ENCODE results near the gene VSIR. TPM values are rescaled to one million over a fixed set of nuclear protein-coding genes. Genes with fewer than 3 reads are reported as not detected.

VSIR gene
- total RNA-seq, 1 experiment from 2014 or later = 57.7 TPM

DNA sequence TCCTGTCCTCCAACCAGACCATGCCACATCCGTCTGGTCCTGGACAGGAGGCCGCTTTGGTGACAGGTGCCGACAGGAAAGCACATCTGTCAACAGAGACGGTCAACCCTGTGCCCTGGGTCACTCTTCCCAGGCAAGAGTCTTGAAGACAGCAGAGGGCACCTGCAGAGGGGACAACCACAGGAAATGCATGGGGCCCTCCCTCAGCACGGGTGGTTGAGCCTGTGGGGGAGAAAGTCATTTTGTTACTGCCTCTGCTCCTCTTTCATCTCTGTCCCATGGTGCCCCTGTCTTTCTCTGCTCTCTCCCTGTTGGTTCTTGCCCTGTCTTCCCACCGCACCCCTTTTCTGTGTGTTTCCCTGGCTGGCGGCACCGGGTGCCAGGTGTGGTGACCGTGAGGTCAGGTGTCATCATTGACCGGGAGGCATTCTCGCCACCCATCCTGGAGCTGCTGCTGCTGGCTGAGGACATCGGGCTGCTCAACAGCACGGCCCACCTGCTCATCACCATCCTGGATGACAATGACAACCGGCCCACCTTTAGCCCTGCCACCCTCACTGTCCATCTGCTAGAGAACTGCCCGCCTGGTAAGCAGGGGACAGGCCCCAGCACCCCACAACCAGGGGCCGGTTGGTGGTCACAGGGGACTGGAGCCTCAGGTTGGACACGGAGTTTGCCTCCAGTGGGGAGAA is 17.6 kb upstream of the VSIR start:
- H3K9me3 ChIP-seq (ENCODE audit: insufficient read depth, low read depth) = no peaks in the 10 kb centered on the region
- H3F3A ChIP-seq (ENCODE audit: insufficient read depth, low read depth) = no peaks in the 10 kb centered on the region
- H3K4me2 ChIP-seq = no peak overlapping the region
- BruUV-seq (replicated peaks) = no TSS peak
- no peaks in the 10 kb centered on the region for H3K9me2 ChIP-seq (ENCODE audit: insufficient read depth)
- peaks cover 37% of the 10 kb centered on the region for H3K27me3 ChIP-seq (ENCODE audit: insufficient read depth, low read depth)
- ChIA-PET POLR2A (ENCODE audit: unreplicated experiment) (no interaction called here), CTCF (no interaction called here)
- no peaks in the 10 kb centered on the region for H3K4me1 ChIP-seq (replicated peaks; ENCODE audit: insufficient read depth)
- H2AFZ ChIP-seq = no peak overlapping the region
- no peaks in the 10 kb centered on the region for H3K79me2 ChIP-seq (ENCODE audit: low read depth)
- no peaks in the 10 kb centered on the region for H3K36me3 ChIP-seq (ENCODE audit: low read depth)
- TF ChIP-seq EZH2 (IDR thresholded peaks at IDR 0.05; ENCODE audit: low read depth) = no peak
- TF ChIP-seq, protein P1, sequence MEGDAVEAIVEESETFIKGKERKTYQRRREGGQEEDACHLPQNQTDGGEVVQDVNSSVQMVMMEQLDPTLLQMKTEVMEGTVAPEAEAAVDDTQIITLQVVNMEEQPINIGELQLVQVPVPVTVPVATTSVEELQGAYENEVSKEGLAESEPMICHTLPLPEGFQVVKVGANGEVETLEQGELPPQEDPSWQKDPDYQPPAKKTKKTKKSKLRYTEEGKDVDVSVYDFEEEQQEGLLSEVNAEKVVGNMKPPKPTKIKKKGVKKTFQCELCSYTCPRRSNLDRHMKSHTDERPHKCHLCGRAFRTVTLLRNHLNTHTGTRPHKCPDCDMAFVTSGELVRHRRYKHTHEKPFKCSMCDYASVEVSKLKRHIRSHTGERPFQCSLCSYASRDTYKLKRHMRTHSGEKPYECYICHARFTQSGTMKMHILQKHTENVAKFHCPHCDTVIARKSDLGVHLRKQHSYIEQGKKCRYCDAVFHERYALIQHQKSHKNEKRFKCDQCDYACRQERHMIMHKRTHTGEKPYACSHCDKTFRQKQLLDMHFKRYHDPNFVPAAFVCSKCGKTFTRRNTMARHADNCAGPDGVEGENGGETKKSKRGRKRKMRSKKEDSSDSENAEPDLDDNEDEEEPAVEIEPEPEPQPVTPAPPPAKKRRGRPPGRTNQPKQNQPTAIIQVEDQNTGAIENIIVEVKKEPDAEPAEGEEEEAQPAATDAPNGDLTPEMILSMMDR (conservative IDR thresholded peaks at IDR 0.05) = no peak
- no peak overlapping the region for H3K4me3 ChIP-seq
- no peak overlapping the region for H3K27ac ChIP-seq
- DNase-seq = no peak
- no peaks in the 10 kb centered on the region; the same call in 1 of the 2 replicates for H4K20me1 ChIP-seq (ENCODE audit: insufficient read depth)
- intact Hi-C loops (cut with micrococcal nuclease; ENCODE audit: unreplicated experiment) = no loop called here

DNA sequence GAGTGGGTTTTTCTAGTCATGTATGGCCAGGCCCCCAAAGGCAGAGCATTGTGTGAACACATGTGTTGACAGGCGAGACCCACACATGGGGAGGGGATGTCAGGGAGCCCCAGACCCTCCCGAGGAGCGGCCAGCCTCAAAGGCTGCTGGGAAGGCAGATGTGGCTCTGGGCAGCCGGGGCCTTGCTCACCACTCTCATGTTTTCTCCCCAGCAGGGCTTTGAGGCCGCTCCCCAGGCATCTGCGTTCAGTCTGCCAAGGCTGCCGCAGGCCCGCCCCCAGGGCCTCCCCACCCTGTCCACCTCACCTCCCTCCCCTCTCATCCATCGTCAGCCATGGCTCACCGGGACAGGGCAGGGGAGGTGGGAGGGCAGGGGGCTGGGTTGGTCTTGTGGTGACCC is 16.6 kb upstream of the VSIR start:
- no peaks in the 10 kb centered on the region for H3K4me1 ChIP-seq (replicated peaks; ENCODE audit: insufficient read depth)
- intact Hi-C loops (cut with micrococcal nuclease; ENCODE audit: unreplicated experiment) = no loop called here
- ChIA-PET CTCF (no interaction called here), POLR2A (ENCODE audit: unreplicated experiment) (no interaction called here)
- H3K9me2 ChIP-seq (ENCODE audit: insufficient read depth) = no peaks in the 10 kb centered on the region
- no peaks in the 10 kb centered on the region for H3K36me3 ChIP-seq (ENCODE audit: low read depth)
- no peak overlapping the region for H3K4me2 ChIP-seq
- no peak for DNase-seq
- H4K20me1 ChIP-seq (ENCODE audit: insufficient read depth) = no peaks in the 10 kb centered on the region; the same call in 1 of the 2 replicates
- peaks cover 31% of the 10 kb centered on the region for H3K27me3 ChIP-seq (ENCODE audit: insufficient read depth, low read depth)
- H2AFZ ChIP-seq = no peak overlapping the region
- no peak overlapping the region for H3K27ac ChIP-seq
- BruUV-seq (replicated peaks) = no TSS peak
- H3K9me3 ChIP-seq (ENCODE audit: insufficient read depth, low read depth) = no peaks in the 10 kb centered on the region
- H3F3A ChIP-seq (ENCODE audit: insufficient read depth, low read depth) = no peaks in the 10 kb centered on the region
- TF ChIP-seq, protein P1 (conservative IDR thresholded peaks at IDR 0.05) = no peak
- TF ChIP-seq EZH2 (IDR thresholded peaks at IDR 0.05; ENCODE audit: low read depth) = no peak
- H3K4me3 ChIP-seq = no peak overlapping the region
- H3K79me2 ChIP-seq (ENCODE audit: low read depth) = no peaks in the 10 kb centered on the region

DNA sequence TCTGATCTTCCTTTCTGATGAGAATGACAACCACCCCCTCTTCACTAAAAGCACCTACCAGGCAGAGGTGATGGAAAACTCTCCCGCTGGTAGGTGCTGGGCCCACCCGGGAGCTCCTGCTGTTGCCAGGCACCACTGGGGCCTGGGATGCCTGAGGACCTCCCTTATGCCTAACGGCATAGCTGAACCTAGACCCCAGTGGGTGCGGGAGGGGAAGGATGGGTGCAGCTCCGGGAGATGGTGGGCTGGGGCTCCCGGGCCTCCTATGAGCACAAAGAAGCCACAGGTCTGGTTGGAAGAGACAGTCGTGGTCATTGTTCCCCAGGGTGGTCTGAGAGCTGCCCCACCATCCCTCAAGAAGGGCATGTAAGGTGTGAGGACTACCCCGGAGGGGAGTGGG is 15.6 kb upstream of the VSIR start:
- Histone ChIP-seq H4K20me1 (ENCODE audit: insufficient read depth) (no peaks in the 10 kb centered on the region; the same call in 1 of the 2 replicates), H3K27ac (no peak overlapping the region), H3K4me1 (replicated peaks; ENCODE audit: insufficient read depth) (no peaks in the 10 kb centered on the region), H3K79me2 (ENCODE audit: low read depth) (no peaks in the 10 kb centered on the region), H2AFZ (no peak overlapping the region), H3K27me3 (ENCODE audit: insufficient read depth, low read depth) (peaks cover 25% of the 10 kb centered on the region), H3K9me3 (ENCODE audit: insufficient read depth, low read depth) (no peaks in the 10 kb centered on the region), H3K36me3 (ENCODE audit: low read depth) (no peaks in the 10 kb centered on the region), H3F3A (ENCODE audit: insufficient read depth, low read depth) (no peaks in the 10 kb centered on the region), H3K4me2 (no peak overlapping the region), H3K4me3 (no peak overlapping the region), H3K9me2 (ENCODE audit: insufficient read depth) (no peaks in the 10 kb centered on the region)
- TF ChIP-seq EZH2 (IDR thresholded peaks at IDR 0.05; ENCODE audit: low read depth) = no peak
- TF ChIP-seq, protein P1 (conservative IDR thresholded peaks at IDR 0.05) = no peak
- ChIA-PET CTCF (no interaction called here), POLR2A (ENCODE audit: unreplicated experiment) (no interaction called here)
- no TSS peak for BruUV-seq (replicated peaks)
- intact Hi-C loops (cut with micrococcal nuclease; ENCODE audit: unreplicated experiment) = no loop called here
- DNase-seq = no peak

Data from PC-9 (cell line).